GM12878 (cell line): ENCODE measurements around the gene MRPL28. TPM values are rescaled to one million over a fixed set of nuclear protein-coding genes. Genes with fewer than 3 reads are reported as not detected.

Source experiments
- ATF7 ChIP-seq: fragments of 450-650 bp; IDR thresholded peaks from 2 replicates; pipeline ENCODE4 v1.6.1; 2016; ENCODE audit warnings: low read depth, mild to moderate bottlenecking
- BACH1 ChIP-seq: fragments of 450-650 bp; IDR thresholded peaks from 2 replicates; pipeline ENCODE4 v1.6.1; 2017; ENCODE audit warnings: mild to moderate bottlenecking, borderline replicate concordance
- CBX5 ChIP-seq: sonication (generic); IDR thresholded peaks from 2 replicates; pipeline ENCODE4 v1.6.1; 2016; ENCODE audit warnings: low read depth, moderate library complexity, mild to moderate bottlenecking, inconsistent platforms
- DPF2 ChIP-seq: fragments of 450-650 bp; IDR thresholded peaks from 2 replicates; pipeline ENCODE4 v1.6.1; 2017; ENCODE audit warnings: mild to moderate bottlenecking
- EP300 ChIP-seq, 2 experiments: fragments of 150-350 bp in 1 of 2; IDR thresholded peaks; 2 replicates each; pipeline ENCODE4 v1.6.1; 2011 to 2012; ENCODE audit warnings: low read depth in 2 of 2, low read length in 2 of 2, borderline replicate concordance in 1 of 2, improper control_type of control experiment in 1 of 2, inconsistent platforms in 1 of 2; ENCODE audit not compliant: control insufficient read depth in 1 of 2
- EZH2 ChIP-seq: IDR thresholded peaks from 2 replicates; pipeline ENCODE4 v1.6.1; 2012; ENCODE audit warnings: low read depth, mild to moderate bottlenecking, control low read depth, inconsistent platforms, low read length, borderline replicate concordance; ENCODE audit not compliant: control insufficient read depth
- KDM1A ChIP-seq: fragments of 200-600 bp; sonication (generic); IDR thresholded peaks from 2 replicates; pipeline ENCODE4 v1.6.1; 2016; ENCODE audit warnings: borderline replicate concordance
- MTA2 ChIP-seq: fragments of 450-650 bp; IDR thresholded peaks from 2 replicates; pipeline ENCODE4 v1.6.1; 2016; ENCODE audit warnings: low read depth, mild to moderate bottlenecking, moderate library complexity
- MTA3 ChIP-seq: IDR thresholded peaks from 2 replicates; pipeline ENCODE4 v1.6.1; 2012; ENCODE audit warnings: low read length, inconsistent platforms, borderline replicate concordance
- MXI1 ChIP-seq: fragments of 150-350 bp; IDR thresholded peaks from 2 replicates; pipeline ENCODE4 v1.6.1; 2011; ENCODE audit warnings: low read depth, mild to moderate bottlenecking, inconsistent platforms, low read length, improper control_type of control experiment
- NBN ChIP-seq: fragments of 450-650 bp; IDR thresholded peaks from 2 replicates; pipeline ENCODE4 v1.6.1; 2016
- NR2C1 ChIP-seq: fragments of 450-650 bp; IDR thresholded peaks from 2 replicates; pipeline ENCODE4 v1.6.1; 2017; ENCODE audit warnings: antibody characterized with exemption, mild to moderate bottlenecking, moderate library complexity
- PML ChIP-seq: IDR thresholded peaks from 2 replicates; pipeline ENCODE4 v1.6.1; 2012; ENCODE audit warnings: low read length, inconsistent platforms
- SIN3A ChIP-seq: IDR thresholded peaks from 2 replicates; pipeline ENCODE4 v1.6.1; 2012; ENCODE audit warnings: low read depth, low read length, improper control_type of control experiment
- SMAD5 ChIP-seq: IDR thresholded peaks from 2 replicates; pipeline ENCODE4 v1.6.1; 2016; ENCODE audit warnings: antibody characterized with exemption, low read depth
- SREBF2 ChIP-seq: IDR thresholded peaks from 2 replicates; pipeline ENCODE4 v1.6.1; 2012; ENCODE audit warnings: mild to moderate bottlenecking, low read length
- TCF7 ChIP-seq: IDR thresholded peaks from 2 replicates; pipeline ENCODE4 v1.6.1; 2014; ENCODE audit warnings: antibody characterized with exemption, borderline replicate concordance
- ZSCAN29 ChIP-seq: fragments of 450-650 bp; IDR thresholded peaks from 2 replicates; pipeline ENCODE4 v1.6.1; 2017; ENCODE audit warnings: mild to moderate bottlenecking, moderate library complexity
- polyA plus RNA-seq, 11 experiments: library from polyadenylated mRNA; depleted of rRNA in 4 of 11; unstranded in 6 of 11; stranded (reverse) in 5 of 11; fragments of >200 nt; fragmentation: Nextera tagmentation in 4 of 11; fragmentation: Illumina TruSeq in 1 of 11; extraction: Ambion mirVana in 4 of 11; extraction: Trizol in 1 of 11; gene quantifications; 1 replicate in 1 of 11; 2 replicates in 10 of 11; pipeline versions ENCODE4 v1.2.1 to v1.2.3, GENCODE V29; 2011 to 2016; ENCODE audit warnings: inconsistent platforms in 2 of 11, missing spikeins in 2 of 11, low read depth in 1 of 11
- total RNA-seq, 4 experiments: library from RNA; depleted of rRNA in 3 of 4; stranded (reverse); fragments of >200 nt in 3 of 4; fragmentation: Illumina TruSeq in 1 of 4; extraction: Trizol in 1 of 4; gene quantifications; 2 replicates each; pipeline versions ENCODE4 v1.2.1 to v1.2.3, GENCODE V29; 2013 to 2021
- TF ChIP-seq, protein P1 (sequence below): fragments of 450-650 bp; conservative IDR thresholded peaks from 2 replicates; pipeline ENCODE4 v1.6.1; 2017; ENCODE audit warnings: mild to moderate bottlenecking, moderate library complexity
- TF ChIP-seq, protein P2 (sequence below): IDR thresholded peaks from 2 replicates; pipeline ENCODE4 v1.6.1; 2012; ENCODE audit warnings: low read length, inconsistent platforms
- TF ChIP-seq, protein P3 (sequence below): fragments of 450-650 bp; IDR thresholded peaks from 2 replicates; pipeline ENCODE4 v1.6.1; 2017; ENCODE audit warnings: borderline replicate concordance
- TF ChIP-seq, protein P4 (sequence below): fragments of 450-650 bp; IDR thresholded peaks from 2 replicates; pipeline ENCODE4 v1.6.1; 2017; ENCODE audit warnings: mild to moderate bottlenecking, moderate library complexity

MRPL28 gene
- total and polyA plus RNA-seq, 10 of the 15 experiments (the other 5 are each of a cell fraction or from before 2014, with no cell fraction given), result 1.6 to 185 (median 110) TPM

DNA sequence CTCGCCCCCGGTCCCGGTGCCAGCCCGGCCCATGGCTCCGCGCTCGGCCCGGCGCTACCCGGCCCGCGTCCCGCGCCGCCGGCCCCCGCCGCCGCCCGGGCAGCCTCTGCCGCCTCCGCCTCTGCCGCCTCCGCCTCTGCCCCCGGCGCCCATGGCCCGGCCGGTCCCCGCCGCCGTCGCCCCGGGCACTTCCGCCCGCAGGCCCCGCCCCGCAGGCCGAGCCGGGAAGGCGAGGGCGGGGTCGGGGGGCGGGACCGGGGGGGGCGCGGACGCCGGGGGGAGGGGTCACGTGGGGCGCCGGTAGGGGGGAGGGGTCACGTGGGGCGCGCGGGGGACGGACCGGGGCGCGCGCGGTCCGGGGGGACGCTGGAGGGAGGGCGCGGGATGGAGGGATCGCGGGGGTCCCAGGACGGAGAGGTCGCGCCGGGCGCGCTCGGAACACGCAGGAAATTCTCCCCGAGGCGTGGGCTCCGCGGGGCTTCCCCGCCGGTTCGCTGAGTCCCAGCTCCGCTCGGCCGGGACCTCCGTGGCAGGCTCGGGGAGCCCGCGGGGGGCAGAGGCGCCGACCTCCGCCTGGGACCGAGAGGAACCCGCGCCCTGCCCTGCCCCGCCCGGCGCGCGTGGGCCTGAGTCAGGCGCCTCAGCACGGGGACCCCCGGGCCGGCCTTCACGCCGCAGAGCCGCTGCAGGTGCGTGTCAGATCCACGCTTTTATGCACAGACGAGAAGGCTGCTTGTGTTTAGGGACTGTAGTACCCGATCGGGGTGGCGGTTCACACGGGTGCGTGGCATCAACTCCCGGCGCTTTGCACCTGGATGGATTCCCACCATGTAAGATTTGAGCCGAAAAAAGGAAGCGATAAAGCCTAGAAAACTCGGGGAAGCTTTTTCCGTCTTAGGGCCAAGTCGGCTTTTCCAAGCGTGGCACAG lies 11.7 kb upstream of the MRPL28 start, which contains the start of gene PGAP6 (continued):
- no peak for TF ChIP-seq SIN3A
- no peak for TF ChIP-seq SMAD5
- TF ChIP-seq CBX5, result no peak
- TF ChIP-seq KDM1A, result no peak
- TF ChIP-seq, protein P1, sequence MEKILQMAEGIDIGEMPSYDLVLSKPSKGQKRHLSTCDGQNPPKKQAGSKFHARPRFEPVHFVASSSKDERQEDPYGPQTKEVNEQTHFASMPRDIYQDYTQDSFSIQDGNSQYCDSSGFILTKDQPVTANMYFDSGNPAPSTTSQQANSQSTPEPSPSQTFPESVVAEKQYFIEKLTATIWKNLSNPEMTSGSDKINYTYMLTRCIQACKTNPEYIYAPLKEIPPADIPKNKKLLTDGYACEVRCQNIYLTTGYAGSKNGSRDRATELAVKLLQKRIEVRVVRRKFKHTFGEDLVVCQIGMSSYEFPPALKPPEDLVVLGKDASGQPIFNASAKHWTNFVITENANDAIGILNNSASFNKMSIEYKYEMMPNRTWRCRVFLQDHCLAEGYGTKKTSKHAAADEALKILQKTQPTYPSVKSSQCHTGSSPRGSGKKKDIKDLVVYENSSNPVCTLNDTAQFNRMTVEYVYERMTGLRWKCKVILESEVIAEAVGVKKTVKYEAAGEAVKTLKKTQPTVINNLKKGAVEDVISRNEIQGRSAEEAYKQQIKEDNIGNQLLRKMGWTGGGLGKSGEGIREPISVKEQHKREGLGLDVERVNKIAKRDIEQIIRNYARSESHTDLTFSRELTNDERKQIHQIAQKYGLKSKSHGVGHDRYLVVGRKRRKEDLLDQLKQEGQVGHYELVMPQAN, result peak; percentile 69
- TF ChIP-seq SREBF2, result no peak
- TF ChIP-seq MXI1, result no peak
- peak; percentile 69 for TF ChIP-seq DPF2
- TF ChIP-seq BACH1, result peak; percentile 96
- TF ChIP-seq MTA3, result no peak
- TF ChIP-seq ZSCAN29, result no peak
- TF ChIP-seq EZH2, result no peak
- TF ChIP-seq PML, result no peak
- TF ChIP-seq, protein P2, sequence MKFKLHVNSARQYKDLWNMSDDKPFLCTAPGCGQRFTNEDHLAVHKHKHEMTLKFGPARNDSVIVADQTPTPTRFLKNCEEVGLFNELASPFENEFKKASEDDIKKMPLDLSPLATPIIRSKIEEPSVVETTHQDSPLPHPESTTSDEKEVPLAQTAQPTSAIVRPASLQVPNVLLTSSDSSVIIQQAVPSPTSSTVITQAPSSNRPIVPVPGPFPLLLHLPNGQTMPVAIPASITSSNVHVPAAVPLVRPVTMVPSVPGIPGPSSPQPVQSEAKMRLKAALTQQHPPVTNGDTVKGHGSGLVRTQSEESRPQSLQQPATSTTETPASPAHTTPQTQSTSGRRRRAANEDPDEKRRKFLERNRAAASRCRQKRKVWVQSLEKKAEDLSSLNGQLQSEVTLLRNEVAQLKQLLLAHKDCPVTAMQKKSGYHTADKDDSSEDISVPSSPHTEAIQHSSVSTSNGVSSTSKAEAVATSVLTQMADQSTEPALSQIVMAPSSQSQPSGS, result no peak
- TF ChIP-seq TCF7, result no peak
- no peak for TF ChIP-seq MTA2
- TF ChIP-seq NBN, result no peak
- TF ChIP-seq, protein P3, sequence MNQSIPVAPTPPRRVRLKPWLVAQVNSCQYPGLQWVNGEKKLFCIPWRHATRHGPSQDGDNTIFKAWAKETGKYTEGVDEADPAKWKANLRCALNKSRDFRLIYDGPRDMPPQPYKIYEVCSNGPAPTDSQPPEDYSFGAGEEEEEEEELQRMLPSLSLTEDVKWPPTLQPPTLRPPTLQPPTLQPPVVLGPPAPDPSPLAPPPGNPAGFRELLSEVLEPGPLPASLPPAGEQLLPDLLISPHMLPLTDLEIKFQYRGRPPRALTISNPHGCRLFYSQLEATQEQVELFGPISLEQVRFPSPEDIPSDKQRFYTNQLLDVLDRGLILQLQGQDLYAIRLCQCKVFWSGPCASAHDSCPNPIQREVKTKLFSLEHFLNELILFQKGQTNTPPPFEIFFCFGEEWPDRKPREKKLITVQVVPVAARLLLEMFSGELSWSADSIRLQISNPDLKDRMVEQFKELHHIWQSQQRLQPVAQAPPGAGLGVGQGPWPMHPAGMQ, result no peak
- TF ChIP-seq, protein P4, sequence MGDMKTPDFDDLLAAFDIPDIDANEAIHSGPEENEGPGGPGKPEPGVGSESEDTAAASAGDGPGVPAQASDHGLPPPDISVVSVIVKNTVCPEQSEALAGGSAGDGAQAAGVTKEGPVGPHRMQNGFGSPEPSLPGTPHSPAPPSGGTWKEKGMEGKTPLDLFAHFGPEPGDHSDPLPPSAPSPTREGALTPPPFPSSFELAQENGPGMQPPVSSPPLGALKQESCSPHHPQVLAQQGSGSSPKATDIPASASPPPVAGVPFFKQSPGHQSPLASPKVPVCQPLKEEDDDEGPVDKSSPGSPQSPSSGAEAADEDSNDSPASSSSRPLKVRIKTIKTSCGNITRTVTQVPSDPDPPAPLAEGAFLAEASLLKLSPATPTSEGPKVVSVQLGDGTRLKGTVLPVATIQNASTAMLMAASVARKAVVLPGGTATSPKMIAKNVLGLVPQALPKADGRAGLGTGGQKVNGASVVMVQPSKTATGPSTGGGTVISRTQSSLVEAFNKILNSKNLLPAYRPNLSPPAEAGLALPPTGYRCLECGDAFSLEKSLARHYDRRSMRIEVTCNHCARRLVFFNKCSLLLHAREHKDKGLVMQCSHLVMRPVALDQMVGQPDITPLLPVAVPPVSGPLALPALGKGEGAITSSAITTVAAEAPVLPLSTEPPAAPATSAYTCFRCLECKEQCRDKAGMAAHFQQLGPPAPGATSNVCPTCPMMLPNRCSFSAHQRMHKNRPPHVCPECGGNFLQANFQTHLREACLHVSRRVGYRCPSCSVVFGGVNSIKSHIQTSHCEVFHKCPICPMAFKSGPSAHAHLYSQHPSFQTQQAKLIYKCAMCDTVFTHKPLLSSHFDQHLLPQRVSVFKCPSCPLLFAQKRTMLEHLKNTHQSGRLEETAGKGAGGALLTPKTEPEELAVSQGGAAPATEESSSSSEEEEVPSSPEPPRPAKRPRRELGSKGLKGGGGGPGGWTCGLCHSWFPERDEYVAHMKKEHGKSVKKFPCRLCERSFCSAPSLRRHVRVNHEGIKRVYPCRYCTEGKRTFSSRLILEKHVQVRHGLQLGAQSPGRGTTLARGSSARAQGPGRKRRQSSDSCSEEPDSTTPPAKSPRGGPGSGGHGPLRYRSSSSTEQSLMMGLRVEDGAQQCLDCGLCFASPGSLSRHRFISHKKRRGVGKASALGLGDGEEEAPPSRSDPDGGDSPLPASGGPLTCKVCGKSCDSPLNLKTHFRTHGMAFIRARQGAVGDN, result no peak
- TF ChIP-seq NR2C1, result no peak
- no peak for TF ChIP-seq ATF7
- no peak for TF ChIP-seq EP300 (IDR thresholded peaks at IDR 0.05; ENCODE audit: borderline replicate concordance in 1 of 2, control insufficient read depth in 1 of 2, low read depth in 2 of 2, low read length in 2 of 2)
